HG03064 (cell line): ENCODE measurements around the gene MED16.
"Not testable (repeated sequence)": the region's sequence is repeated elsewhere in the genome, so short reads cannot be mapped to it uniquely, and the experiment has no call there.

Source experiments
- ATAC-seq: cut with Tn5 transposase; IDR thresholded peaks from one replicate; pipeline ENCODE4 v1.9.1; 2021; ENCODE audit warnings: low read depth; ENCODE audit not compliant: unreplicated experiment

The MED16 gene

DNA sequence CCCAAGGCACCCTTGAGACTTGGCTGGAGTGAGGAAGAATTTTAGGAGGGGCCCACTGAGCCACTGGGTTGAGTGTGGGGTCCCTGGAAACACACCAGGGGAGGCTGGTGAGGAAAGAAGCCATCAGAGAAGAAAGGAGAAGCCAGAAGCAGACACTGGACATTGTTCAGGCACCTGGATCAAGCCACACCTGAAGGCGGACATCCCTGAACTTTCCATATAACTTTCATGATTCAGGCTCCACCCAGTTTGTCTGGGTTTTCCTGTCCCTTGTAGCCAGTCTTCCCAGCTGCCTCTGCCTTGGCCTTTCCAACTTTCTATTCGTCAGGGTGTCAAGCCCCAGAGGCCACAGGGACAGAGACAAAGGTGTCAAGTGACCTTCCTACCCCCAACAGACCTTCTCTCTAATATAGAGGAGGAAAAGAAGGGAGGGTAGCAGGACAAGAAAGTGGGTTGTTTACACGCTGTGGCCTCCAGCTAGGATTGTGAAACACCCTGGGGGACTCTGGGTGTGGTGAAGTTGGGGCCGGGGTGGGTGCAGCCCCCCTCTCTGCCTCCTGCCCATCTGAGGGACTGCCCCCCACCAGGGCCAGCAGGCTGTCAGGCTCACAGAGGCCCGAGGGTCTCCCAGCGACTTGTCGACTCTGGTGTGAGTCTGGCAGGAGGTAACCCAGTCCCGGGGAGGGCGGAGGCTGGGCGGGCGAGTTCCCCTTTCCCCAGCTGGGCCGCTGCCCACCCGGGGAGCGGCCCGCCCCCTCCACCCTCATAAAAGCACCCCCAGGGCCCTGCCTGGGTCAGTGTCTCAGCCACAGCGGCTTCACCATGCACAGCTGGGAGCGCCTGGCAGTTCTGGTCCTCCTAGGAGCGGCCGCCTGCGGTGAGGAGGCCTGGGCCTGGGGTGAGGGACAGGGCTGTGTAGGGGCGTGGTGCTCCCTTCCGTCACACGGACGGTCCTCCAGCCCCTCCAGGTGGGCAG is 33.8 kb downstream of the MED16 start, which contains the start of gene CFD:
CFD (plus strand) TSS at position 797 of the 976 bp plus-strand sequence; CDS start at position 823, 26 bp downstream.
- ATAC-seq, result no peak

GRCh38 chr19:858284-858683 is 34.7 kb downstream of the MED16 start:
- ATAC-seq, result no peak

- ATAC-seq, result no peak
Observed at GRCh38 chr19:855566-856120, 37.3 kb downstream of the MED16 start.

DNA sequence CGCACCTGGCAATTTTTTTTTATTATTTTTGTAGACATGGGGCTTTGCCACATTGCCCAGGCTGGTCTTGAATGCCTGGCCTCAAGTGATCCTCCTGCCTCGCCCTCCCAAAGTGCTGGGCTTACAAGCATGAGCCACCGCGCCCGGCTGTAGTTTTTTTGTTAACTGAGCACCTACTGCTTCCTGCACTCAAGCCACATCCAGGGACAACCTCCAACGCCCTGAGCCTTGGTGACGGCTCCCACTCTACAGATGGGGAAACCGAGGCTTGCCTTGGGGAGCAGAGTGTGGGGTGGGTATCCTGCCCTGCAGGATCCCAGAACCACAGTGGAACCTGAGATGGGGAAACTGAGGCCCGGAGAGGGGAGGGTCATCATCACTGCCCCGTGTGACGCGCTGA is 37.8 kb downstream of the MED16 start:
- ATAC-seq, result no peak

DNA sequence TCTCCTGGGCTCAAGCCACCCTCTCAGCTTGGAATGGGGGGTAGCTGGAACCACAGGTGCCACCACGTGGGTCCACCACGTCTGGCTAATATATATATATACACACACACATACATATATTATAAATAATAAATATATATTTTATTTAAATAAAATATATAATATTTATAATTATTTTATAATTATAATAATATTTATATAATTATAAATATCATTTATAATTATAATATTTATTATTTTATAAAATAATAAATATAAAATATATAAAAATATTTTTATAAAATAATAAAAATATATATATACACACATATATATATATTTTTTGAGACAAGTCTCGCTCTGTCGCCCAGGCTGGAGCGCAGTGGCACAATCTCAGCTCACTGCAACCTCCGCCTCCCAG is 38.4 kb downstream of the MED16 start:
- no peak for ATAC-seq

- ATAC-seq, result not testable (repeated sequence)
Observed at GRCh38 chr19:853614-854220, 39.3 kb downstream of the MED16 start.

DNA sequence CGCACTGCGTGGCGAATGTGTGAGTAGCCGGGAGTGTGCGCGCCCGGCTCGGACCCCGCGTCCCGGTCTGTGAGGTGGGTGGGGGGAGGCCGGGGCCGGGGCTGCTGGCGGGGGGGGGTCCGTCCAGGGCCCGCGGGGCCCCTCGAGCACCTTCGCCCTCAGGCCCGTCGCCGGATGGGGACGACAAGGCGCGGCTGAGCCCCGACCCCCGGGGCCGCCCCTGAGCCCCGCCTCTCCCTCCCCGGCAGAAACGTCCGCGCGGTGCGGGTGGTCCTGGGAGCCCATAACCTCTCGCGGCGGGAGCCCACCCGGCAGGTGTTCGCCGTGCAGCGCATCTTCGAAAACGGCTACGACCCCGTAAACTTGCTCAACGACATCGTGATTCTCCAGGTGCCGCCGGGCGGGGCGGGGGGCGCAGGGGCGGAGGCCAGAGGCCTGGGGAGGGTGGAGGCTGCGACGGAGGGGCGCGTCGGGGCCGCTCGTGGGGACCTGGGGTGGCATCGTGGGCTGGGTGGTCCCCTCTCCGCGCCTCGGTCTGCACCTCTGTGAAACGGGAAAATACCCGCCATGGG is 39.9 kb downstream of the MED16 start:
- ATAC-seq, result no peak

DNA sequence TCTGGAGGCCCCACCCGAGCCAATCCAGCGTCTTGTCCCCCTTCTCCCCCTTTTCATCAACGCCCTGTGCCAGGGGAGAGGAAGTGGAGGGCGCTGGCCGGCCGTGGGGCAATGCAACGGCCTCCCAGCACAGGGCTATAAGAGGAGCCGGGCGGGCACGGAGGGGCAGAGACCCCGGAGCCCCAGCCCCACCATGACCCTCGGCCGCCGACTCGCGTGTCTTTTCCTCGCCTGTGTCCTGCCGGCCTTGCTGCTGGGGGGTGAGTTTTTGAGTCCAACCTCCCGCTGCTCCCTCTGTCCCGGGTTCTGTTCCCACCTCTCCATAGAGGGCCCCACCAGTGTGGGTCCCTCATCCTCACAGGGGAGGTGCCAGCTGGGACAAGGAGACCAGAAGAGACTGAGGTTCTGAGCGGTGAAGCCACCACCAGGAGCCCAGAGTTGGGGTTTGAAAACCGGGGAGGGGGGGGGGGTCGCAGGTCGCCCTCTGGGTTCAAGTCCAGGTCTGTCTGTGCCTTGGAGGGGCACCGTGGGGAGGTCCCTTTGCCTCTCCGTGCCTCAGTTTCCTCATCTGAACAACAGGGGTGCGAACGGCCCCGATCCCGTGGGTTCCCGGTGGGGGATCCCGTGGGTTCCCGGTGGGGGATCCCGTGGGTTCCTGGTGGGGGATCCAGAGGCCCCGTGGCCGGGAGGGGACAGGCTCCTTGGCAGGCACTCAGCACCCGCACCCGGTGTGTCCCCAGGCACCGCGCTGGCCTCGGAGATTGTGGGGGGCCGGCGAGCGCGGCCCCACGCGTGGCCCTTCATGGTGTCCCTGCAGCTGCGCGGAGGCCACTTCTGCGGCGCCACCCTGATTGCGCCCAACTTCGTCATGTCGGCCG is 40.6 kb downstream of the MED16 start, which contains the start of gene ELANE:
ELANE (plus strand) TSS at position 168 of the 878 bp plus-strand sequence; CDS start at position 194, 26 bp downstream.
- no peak for ATAC-seq

DNA sequence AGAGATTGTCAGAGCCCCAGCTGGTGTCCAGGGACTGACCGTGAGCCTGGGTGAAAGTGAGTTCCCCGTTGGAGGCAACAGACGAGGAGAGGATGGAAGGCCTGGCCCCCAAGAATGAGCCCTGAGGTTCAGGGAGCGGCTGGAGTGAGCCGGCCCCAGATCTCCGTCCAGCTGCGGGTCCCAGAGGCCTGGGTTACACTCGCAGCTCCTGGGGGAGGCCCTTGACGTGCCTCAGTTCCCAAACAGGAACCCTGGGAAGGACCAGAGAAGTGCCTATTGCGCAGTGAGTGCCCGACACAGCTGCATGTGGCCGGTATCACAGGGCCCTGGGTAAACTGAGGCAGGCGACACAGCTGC is 42.0 kb downstream of the MED16 start:
- no peak for ATAC-seq

DNA sequence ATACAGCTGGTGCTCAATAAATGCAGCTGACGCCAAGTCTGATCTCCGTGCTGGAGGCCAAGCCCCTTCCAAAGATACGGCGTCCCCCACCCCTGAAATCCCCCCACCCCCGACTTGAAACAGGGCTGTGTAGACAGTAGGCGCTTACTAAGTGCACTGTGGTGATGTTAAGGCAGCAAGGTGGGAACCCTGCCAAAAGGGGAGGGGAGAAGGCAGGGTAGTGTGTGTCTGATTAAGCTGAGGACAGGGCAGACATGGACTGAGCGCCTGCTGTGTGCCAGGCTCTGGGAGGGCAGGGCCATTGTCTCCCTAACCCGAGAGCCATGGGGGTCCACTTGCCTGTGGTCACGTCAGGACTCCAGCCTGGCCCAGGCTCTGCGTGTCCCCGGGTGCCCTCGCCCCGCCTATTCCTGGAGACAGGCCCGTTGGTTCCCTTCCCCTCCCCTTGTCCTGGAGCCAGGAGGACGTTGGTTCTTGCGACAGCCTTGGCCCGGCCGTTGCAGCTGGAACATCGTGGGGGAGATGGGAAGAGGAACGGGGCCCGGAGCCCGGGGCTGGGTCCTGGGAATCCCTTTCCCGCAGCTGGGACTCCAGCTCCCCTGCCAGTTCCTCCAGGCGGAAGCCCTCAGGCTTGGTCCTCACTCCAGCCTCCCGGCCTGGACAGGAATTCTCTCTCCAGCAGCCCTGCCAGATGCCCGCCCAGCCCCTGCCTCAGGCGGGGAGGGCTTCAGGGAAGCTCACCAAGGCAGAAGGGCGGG is 42.6 kb downstream of the MED16 start:
- ATAC-seq, result no peak

DNA sequence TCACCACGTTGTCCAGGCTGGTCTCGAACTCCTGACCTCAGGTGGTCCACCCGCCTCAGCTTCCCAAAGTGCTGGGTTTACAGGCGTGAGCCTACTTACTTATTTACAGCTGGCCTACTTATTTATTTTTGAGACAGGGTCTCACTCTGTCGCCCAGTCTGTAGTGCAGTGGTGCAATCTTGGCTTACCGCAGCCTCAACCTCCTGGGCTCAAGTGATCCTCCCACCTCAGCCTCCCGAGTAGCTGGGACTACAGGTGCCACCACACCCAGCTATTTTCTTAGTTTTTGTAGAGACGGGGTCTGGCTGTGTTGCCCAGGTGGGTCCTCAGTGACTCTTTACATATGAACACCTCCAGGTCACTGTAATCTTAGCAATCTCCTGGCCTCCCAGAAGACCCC is 43.8 kb downstream of the MED16 start:
- not testable (repeated sequence) for ATAC-seq

- no peak for ATAC-seq
Observed at GRCh38 chr19:848386-848921, 44.5 kb downstream of the MED16 start.

GRCh38 chr19:845707-846521 is 47.1 kb downstream of the MED16 start:
- ATAC-seq, result no peak

DNA sequence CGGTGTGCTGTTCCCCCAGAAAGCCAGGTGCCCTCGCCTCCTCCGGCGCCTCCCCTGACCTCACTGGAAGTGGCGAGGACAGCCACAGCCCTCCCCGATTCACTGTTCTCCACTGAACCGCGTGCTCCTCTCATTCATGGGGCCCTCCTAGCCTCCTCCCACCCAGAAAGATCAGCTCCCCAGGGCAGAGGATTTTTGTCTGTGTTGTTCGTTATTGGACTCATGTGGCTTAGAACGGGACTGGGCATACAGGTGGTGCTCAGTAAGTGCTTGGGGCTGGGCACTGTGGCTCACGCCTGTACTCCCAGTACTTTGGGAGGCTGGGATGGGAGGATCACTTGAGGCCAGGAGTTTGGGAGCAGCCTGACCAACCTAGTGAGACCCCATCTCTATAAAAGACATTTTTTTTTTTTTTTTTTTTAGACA is 48.4 kb downstream of the MED16 start:
- no peak for ATAC-seq

DNA sequence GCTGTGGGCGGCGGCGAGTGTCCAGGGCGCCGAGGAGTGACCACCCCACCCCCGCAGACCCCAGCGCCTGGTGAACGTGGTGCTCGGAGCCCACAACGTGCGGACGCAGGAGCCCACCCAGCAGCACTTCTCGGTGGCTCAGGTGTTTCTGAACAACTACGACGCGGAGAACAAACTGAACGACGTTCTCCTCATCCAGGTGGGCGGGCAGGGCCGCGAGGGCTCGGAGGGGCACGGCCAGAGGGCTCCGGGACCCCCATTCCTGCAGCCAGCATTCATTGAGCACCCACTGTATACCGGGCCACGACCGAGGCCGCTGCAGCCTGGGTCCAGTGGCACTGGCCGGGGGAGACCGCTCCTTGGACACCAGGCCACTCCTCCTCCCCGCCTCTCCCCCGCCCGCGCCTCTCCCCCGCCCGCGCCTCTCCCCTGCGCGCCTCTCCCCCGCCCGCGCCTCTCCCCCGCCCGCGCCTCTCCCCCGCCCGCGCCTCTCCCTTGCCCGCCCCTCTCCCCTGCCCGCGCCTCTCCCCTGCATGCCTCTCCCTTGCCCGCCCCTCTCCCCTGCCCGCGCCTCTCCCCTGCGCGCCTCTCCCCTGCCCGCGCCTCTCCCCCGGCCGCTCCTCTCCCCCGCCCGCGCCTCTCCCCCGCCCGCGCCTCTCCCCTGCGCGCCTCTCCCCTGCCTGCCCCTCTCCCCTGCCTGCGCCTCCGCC is 49.0 kb downstream of the MED16 start:
- no peak for ATAC-seq

DNA sequence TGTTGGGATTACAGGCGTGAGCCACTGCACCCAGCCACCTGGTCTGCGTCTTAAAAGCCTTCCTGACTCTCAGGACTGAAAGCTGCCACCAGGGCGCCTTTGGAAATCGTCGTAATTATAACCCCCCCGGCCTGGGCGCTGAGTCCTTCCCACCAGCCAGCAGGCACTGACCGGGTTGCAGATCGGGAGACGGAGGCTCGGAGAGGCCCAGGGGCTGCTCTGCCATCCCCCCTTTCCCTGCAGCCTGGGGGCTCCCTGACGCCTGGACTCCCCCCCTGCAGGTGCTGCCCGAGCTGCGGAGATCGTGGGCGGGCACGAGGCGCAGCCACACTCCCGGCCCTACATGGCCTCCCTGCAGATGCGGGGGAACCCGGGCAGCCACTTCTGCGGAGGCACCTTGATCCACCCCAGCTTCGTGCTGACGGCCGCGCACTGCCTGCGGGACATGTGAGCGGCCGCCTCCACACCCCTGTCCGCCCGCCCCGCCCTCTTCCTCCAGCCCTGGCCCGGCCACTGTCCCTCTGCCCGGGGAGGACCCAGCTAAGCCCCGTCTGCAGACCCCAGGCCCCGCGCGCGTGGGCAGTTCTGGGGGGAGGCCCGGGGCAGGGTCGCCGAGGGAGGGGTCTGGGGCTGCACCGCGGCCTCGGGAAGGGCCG is 49.7 kb downstream of the MED16 start:
- no peak for ATAC-seq

DNA sequence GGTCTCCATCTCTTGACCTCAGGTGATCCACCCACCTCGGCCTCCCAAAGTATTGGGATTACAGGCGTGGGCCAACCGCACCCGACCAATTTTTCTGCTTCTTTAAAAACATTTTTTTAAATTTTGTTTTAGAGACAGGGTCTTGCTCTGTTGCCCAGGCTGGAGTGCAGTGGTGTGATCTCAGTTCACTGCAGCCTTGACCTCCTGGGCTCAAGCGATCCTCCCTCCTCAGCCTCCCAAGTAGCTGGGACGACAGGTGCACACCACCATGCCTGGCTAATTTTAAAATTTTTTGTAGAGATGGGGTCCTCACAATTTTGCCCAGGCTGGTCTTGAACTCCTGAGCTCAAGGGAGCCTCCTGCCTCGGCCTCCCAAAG is 50.2 kb downstream of the MED16 start:
- not testable (repeated sequence) for ATAC-seq
